A673 (cell line): ENCODE results near the gene PJA1.

Source experiments
- EZH2 ChIP-seq: fragments of 200-600 bp; sonication (generic); IDR thresholded peaks from 2 replicates; pipeline ENCODE4 v1.6.1; 2017; ENCODE audit warnings: borderline replicate concordance, low read depth, mild to moderate bottlenecking, mixed read lengths, antibody characterized with exemption, low read length; ENCODE audit not compliant: poor library complexity, severe bottlenecking
- TF ChIP-seq, protein P1 (sequence below): fragments of 300-800, 200-600 bp; sonication (generic); conservative IDR thresholded peaks from 2 replicates; pipeline ENCODE4 v1.5.1; 2017; ENCODE audit warnings: low read depth, mild to moderate bottlenecking, antibody characterized with exemption, low read length, moderate library complexity, mixed read lengths

DNA sequence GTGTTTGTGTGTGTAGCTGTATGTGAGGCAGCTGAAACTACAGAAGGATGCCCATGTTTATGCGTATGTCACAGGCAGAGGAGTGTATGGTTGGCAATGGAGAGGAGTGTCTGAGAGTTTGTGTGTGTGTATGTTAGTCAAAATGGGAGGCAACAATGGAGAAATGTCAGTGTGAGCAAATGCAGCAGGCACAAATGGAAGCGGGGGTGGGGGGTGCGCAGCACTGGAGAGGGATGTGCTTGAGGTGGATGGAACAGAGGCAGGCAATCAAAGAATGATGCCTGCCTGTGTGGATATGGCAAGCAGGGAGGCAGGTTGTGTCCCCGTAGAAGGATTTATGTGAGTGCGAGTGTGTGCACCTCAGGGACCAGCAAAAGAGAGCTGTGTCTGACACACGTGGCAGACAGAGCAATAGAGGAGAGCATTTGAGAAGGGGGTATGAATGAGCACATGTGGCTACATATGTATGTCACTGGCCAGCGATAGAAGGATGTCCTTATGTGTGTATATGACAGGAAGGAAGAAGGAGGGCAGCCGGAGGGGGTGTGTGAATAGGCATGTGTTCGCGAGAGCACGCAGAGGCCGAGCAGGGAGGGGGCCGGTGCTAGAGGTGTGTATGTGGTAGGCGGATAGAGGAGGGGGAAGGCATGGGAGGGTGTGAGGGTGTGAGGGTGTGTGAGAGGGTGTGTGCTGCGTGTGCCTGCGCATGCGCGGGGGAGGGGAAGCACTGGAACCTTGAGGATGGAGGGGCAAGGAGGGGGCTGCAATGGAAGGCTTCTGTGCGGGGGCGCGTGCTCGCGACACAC is 1.1 kb downstream of the PJA1 start:
- TF ChIP-seq, protein P1, sequence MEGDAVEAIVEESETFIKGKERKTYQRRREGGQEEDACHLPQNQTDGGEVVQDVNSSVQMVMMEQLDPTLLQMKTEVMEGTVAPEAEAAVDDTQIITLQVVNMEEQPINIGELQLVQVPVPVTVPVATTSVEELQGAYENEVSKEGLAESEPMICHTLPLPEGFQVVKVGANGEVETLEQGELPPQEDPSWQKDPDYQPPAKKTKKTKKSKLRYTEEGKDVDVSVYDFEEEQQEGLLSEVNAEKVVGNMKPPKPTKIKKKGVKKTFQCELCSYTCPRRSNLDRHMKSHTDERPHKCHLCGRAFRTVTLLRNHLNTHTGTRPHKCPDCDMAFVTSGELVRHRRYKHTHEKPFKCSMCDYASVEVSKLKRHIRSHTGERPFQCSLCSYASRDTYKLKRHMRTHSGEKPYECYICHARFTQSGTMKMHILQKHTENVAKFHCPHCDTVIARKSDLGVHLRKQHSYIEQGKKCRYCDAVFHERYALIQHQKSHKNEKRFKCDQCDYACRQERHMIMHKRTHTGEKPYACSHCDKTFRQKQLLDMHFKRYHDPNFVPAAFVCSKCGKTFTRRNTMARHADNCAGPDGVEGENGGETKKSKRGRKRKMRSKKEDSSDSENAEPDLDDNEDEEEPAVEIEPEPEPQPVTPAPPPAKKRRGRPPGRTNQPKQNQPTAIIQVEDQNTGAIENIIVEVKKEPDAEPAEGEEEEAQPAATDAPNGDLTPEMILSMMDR = no peak
- TF ChIP-seq EZH2 = no peak
